Spinal cord (tissue), 4 donors: ENCODE measurements around the gene RDH13. TPM values are rescaled to one million over a fixed set of nuclear protein-coding genes. Genes with fewer than 3 reads are reported as not detected.

Source experiments
- polyA plus RNA-seq, 2 donors: library from polyadenylated mRNA; unstranded; fragments of 120-200 nt; gene quantifications; one replicate each; pipeline ENCODE4 v1.2.1, GENCODE V29; 2013; ENCODE audit not compliant: insufficient read length in 2 of 2
- total RNA-seq, 2 donors: library from RNA; depleted of rRNA in 1 of 2; stranded (reverse); fragments of 120-200 nt in 1 of 2; fragments of >200 nt in 1 of 2; gene quantifications; one replicate each; pipeline versions ENCODE4 v1.2.3 to v1.2.4, GENCODE V29; 2013 to 2014

Gene RDH13
- total and polyA plus RNA-seq, 4 donors, result 16.6 to 34.8 (median 18.0) TPM

Other genes starting within 250 kb of the RDH13 start
- gene KIR3DL1, start 246.7 kb downstream of the RDH13 start, total RNA-seq, result not detected
- gene KIR3DL1, start 246.7 kb downstream of the RDH13 start, polyA plus RNA-seq, result under 1 TPM in 1 of 2 donors, not detected in 1; 0.16 TPM
- gene KIR2DS4, start 230.5 kb downstream of the RDH13 start, total RNA-seq, result not detected
- gene KIR2DS4, start 230.5 kb downstream of the RDH13 start, polyA plus RNA-seq, result not detected
- gene KIR3DL2, start 212.7 kb downstream of the RDH13 start, total RNA-seq, result not detected
- not detected for gene KIR3DL2, start 212.7 kb downstream of the RDH13 start, polyA plus RNA-seq
- gene FCAR, start 188.9 kb downstream of the RDH13 start, total RNA-seq, result 1 to 10 TPM in 1 of 2 donors, not detected in 1; 9.1 TPM
- under 1 TPM in 1 of 2 donors, not detected in 1; 0.18 TPM for gene FCAR, start 188.9 kb downstream of the RDH13 start, polyA plus RNA-seq
- under 1 TPM in 1 of 2 donors, not detected in 1; 0.17 TPM for gene NCR1, start 157.0 kb downstream of the RDH13 start, total RNA-seq
- gene NCR1, start 157.0 kb downstream of the RDH13 start, polyA plus RNA-seq, result under 1 TPM in 1 of 2 donors, not detected in 1; 0.14 TPM
- gene NLRP7, start 115.6 kb downstream of the RDH13 start, total RNA-seq, result not detected
- gene NLRP7, start 115.6 kb downstream of the RDH13 start, polyA plus RNA-seq, result not detected
- gene NLRP2, start 96.8 kb downstream of the RDH13 start, total RNA-seq, result 1 to 10 TPM; 6.3 to 7.2 TPM
- gene NLRP2, start 96.8 kb downstream of the RDH13 start, polyA plus RNA-seq, result 1 to 10 TPM; 3.4 to 9.2 TPM
- under 1 TPM; 0.17 to 0.20 TPM for gene GP6, start 24.9 kb downstream of the RDH13 start, total RNA-seq
- 1 to 10 TPM in 1 of 2 donors, under 1 TPM in 1; 0.52 to 2.0 TPM for gene GP6, start 24.9 kb downstream of the RDH13 start, polyA plus RNA-seq
- gene EPS8L1, start 12.7 kb upstream of the RDH13 start, total RNA-seq, result 1 to 10 TPM; 3.0 to 4.0 TPM
- 10 to 100 TPM; 13.0 to 17.9 TPM for gene EPS8L1, start 12.7 kb upstream of the RDH13 start, polyA plus RNA-seq
- 10 to 100 TPM; 20.4 to 71.1 TPM for gene PPP1R12C, start 54.5 kb upstream of the RDH13 start, total RNA-seq
- 100 to 1,000 TPM; 108 to 128 TPM for gene PPP1R12C, start 54.5 kb upstream of the RDH13 start, polyA plus RNA-seq
- gene TNNT1, start 86.1 kb upstream of the RDH13 start, total RNA-seq, result 10 to 100 TPM in 1 of 2 donors, 1 to 10 TPM in 1; 8.5 to 17.9 TPM
- 10 to 100 TPM; 12.2 to 12.8 TPM for gene TNNT1, start 86.1 kb upstream of the RDH13 start, polyA plus RNA-seq
- gene TNNI3, start 94.6 kb upstream of the RDH13 start, total RNA-seq, result 1 to 10 TPM; 3.2 to 3.4 TPM
- 1 to 10 TPM; 5.2 to 5.5 TPM for gene TNNI3, start 94.6 kb upstream of the RDH13 start, polyA plus RNA-seq
- 1 to 10 TPM; 2.2 to 8.4 TPM for gene DNAAF3, start 103.5 kb upstream of the RDH13 start, total RNA-seq
- 10 to 100 TPM in 1 of 2 donors, 1 to 10 TPM in 1; 8.3 to 12.7 TPM for gene DNAAF3, start 103.5 kb upstream of the RDH13 start, polyA plus RNA-seq
- 10 to 100 TPM; 11.5 to 28.1 TPM for gene SYT5, start 117.1 kb upstream of the RDH13 start, total RNA-seq
- gene SYT5, start 117.1 kb upstream of the RDH13 start, polyA plus RNA-seq, result 100 to 1,000 TPM; 113 to 115 TPM
- gene PTPRH, start 146.4 kb upstream of the RDH13 start, total RNA-seq, result 1 to 10 TPM; 2.9 to 4.5 TPM
- gene PTPRH, start 146.4 kb upstream of the RDH13 start, polyA plus RNA-seq, result 1 to 10 TPM; 1.4 to 1.8 TPM
- 1 to 10 TPM in 1 of 2 donors, under 1 TPM in 1; 0.59 to 1.9 TPM for gene TMEM86B, start 165.6 kb upstream of the RDH13 start, total RNA-seq
- 1 to 10 TPM; 6.6 to 8.0 TPM for gene TMEM86B, start 165.6 kb upstream of the RDH13 start, polyA plus RNA-seq
- 10 to 100 TPM; 22.6 to 23.9 TPM for gene PPP6R1, start 195.9 kb upstream of the RDH13 start, total RNA-seq
- gene PPP6R1, start 195.9 kb upstream of the RDH13 start, polyA plus RNA-seq, result 10 to 100 TPM; 58.9 to 66.8 TPM
- 10 to 100 TPM; 19.6 to 24.0 TPM for gene HSPBP1, start 217.0 kb upstream of the RDH13 start, total RNA-seq
- gene HSPBP1, start 217.0 kb upstream of the RDH13 start, polyA plus RNA-seq, result 10 to 100 TPM; 68.3 to 71.4 TPM
- 10 to 100 TPM; 46.4 to 51.9 TPM for gene BRSK1, start 220.8 kb upstream of the RDH13 start, total RNA-seq
- 100 to 1,000 TPM; 201 to 206 TPM for gene BRSK1, start 220.8 kb upstream of the RDH13 start, polyA plus RNA-seq